Measurements from ENCODE around the gene TEAD1. TPM values are rescaled to one million over a fixed set of nuclear protein-coding genes. Genes with fewer than 3 reads are reported as not detected.

The TEAD1 gene
- total RNA-seq, 2 experiments from 2014 or later, result 0.11 TPM; not detected in 1

- ATAC-seq (ENCODE audit: poor library complexity), result no peak
- no peak for DNase-seq
- TF ChIP-seq CTCF (IDR thresholded peaks at IDR 0.05), result no peak
- POLR2A ChIA-PET, result no interaction called here
- Mint-ChIP-seq H3K27ac (no peak overlapping the region), H3K9me3 (no peaks in the 10 kb centered on the region), H3K27me3 (peaks cover 63% of the 10 kb centered on the region), H3K4me3 (no peak overlapping the region), H3K4me1 (ENCODE audit: low read depth) (no peaks in the 10 kb centered on the region), H3K36me3 (ENCODE audit: low read depth) (no peaks in the 10 kb centered on the region)
- intact Hi-C loops (cut with DNase I, micrococcal nuclease), result no loop called here
- Histone ChIP-seq H3K36me3 (ENCODE audit: insufficient read depth, low read length) (no peaks in the 10 kb centered on the region), H3K27me3 (ENCODE audit: control insufficient read depth in 1 of 2, insufficient read depth in 2 of 2, low read length in 2 of 2) (peaks cover 0 to 9% of the 10 kb centered on the region in 2 experiments), H3K27ac (ENCODE audit: low read depth in 1 of 2, low read length in 2 of 2) (no peak overlapping the region), H3K4me3 (ENCODE audit: low read length) (no peak overlapping the region), H3K9me3 (ENCODE audit: control insufficient read depth in 1 of 2, insufficient read depth in 1 of 2, low read length in 2 of 2) (peaks cover 0 to 4% of the 10 kb centered on the region in 2 experiments), H3K4me1 (ENCODE audit: insufficient read depth, low read length) (no peaks in the 10 kb centered on the region)
- CTCF ChIA-PET, result no interaction called here
These were observed 137.6 kb downstream of the TEAD1 start for GRCh38 chr11:12811861-12812260.

- intact Hi-C loops (cut with DNase I, micrococcal nuclease), result no loop called here
- CTCF ChIA-PET, result no interaction called here
- Histone ChIP-seq H3K4me3 (ENCODE audit: low read length) (no peak overlapping the region), H3K9me3 (ENCODE audit: control insufficient read depth in 1 of 2, insufficient read depth in 1 of 2, low read length in 2 of 2) (peaks cover 0 to 4% of the 10 kb centered on the region in 2 experiments), H3K36me3 (ENCODE audit: insufficient read depth, low read length) (no peaks in the 10 kb centered on the region), H3K27ac (ENCODE audit: low read depth in 1 of 2, low read length in 2 of 2) (no peak overlapping the region), H3K4me1 (ENCODE audit: insufficient read depth, low read length) (no peaks in the 10 kb centered on the region), H3K27me3 (ENCODE audit: control insufficient read depth in 1 of 2, insufficient read depth in 2 of 2, low read length in 2 of 2) (peaks cover 0 to 7% of the 10 kb centered on the region in 2 experiments)
- Mint-ChIP-seq H3K36me3 (ENCODE audit: low read depth) (no peaks in the 10 kb centered on the region), H3K27me3 (peaks cover 61% of the 10 kb centered on the region), H3K9me3 (no peaks in the 10 kb centered on the region), H3K4me1 (ENCODE audit: low read depth) (no peaks in the 10 kb centered on the region), H3K27ac (no peak overlapping the region), H3K4me3 (no peak overlapping the region)
- POLR2A ChIA-PET, result no interaction called here
- no peak for TF ChIP-seq CTCF (IDR thresholded peaks at IDR 0.05)
- ATAC-seq (ENCODE audit: poor library complexity), result no peak
- DNase-seq, result no peak
These were observed 138.6 kb downstream of the TEAD1 start for GRCh38 chr11:12812849-12813248.

- H3K36me3 ChIP-seq (ENCODE audit: insufficient read depth, low read length), result no peaks in the 10 kb centered on the region
- H3K27me3 ChIP-seq (ENCODE audit: control insufficient read depth in 1 of 2, insufficient read depth in 2 of 2, low read length in 2 of 2), result peaks cover 0 to 7% of the 10 kb centered on the region in 2 experiments
- no peaks in the 10 kb centered on the region for H3K4me1 ChIP-seq (ENCODE audit: insufficient read depth, low read length)
- no peaks in the 10 kb centered on the region for H3K9me3 Mint-ChIP-seq
- ChIA-PET POLR2A (no interaction called here), CTCF (no interaction called here)
- no peak overlapping the region for H3K4me3 Mint-ChIP-seq
- H3K27ac ChIP-seq (ENCODE audit: low read depth in 1 of 2, low read length in 2 of 2), result no peak overlapping the region
- DNase-seq (no peak), ATAC-seq (ENCODE audit: poor library complexity) (no peak)
- H3K27ac Mint-ChIP-seq, result no peak overlapping the region
- no peak overlapping the region for H3K4me3 ChIP-seq (ENCODE audit: low read length)
- H3K9me3 ChIP-seq (ENCODE audit: control insufficient read depth in 1 of 2, insufficient read depth in 1 of 2, low read length in 2 of 2), result peaks cover 0 to 4% of the 10 kb centered on the region in 2 experiments
- intact Hi-C loops (cut with DNase I, micrococcal nuclease), result no loop called here
- no peaks in the 10 kb centered on the region for H3K36me3 Mint-ChIP-seq (ENCODE audit: low read depth)
- TF ChIP-seq CTCF (IDR thresholded peaks at IDR 0.05), result no peak
- H3K4me1 Mint-ChIP-seq (ENCODE audit: low read depth), result no peaks in the 10 kb centered on the region
- H3K27me3 Mint-ChIP-seq, result peaks cover 61% of the 10 kb centered on the region
These were observed 139.4 kb downstream of the TEAD1 start for GRCh38 chr11:12813371-12814225.
